A172 (cell line): ENCODE measurements around the gene MTF1. TPM values are rescaled to one million over a fixed set of nuclear protein-coding genes. Genes with fewer than 3 reads are reported as not detected.
A peak's percentile ranks its signal among the peaks of the same experiment; 100 is the strongest.
"Not testable (repeated sequence)": the region's sequence is repeated elsewhere in the genome, so short reads cannot be mapped to it uniquely, and the experiment has no call there.

Experiments used
- DNase-seq: peaks from one replicate; pipeline ENCODE4 v3.0.0-alpha.2; 2015; ENCODE audit warnings: low spot score
- total RNA-seq: library from RNA; depleted of rRNA; stranded (reverse); fragments of >200 nt; shearing (Covaris generic); gene quantifications from 2 replicates; pipeline ENCODE4 v1.2.3, GENCODE V29; 2014; rRNA removed

MTF1 gene
- 0.69 and 3.2 TPM in 2 replicates for total RNA-seq

- DNase-seq = peak; percentile 90
These were observed at the start of gene MTF1 for GRCh38 chr1:37859507-37860345. Gene MTF1, minus strand, starts transcription at chr1:37859592. Its CDS starts 1,934 bp downstream, at chr1:37857658.

- not testable (repeated sequence) for DNase-seq
These were observed 49.1 kb upstream of the MTF1 start for GRCh38 chr1:37908531-37908930.

- DNase-seq = not testable (repeated sequence)
These were observed 48.2 kb upstream of the MTF1 start for GRCh38 chr1:37907416-37908125.

- DNase-seq = not testable (repeated sequence)
These were observed 47.2 kb upstream of the MTF1 start for GRCh38 chr1:37906591-37906990.

- DNase-seq = no peak
These were observed 46.3 kb upstream of the MTF1 start for GRCh38 chr1:37905727-37906126.

GRCh38 chr1:37903921-37904320 is 44.5 kb upstream of the MTF1 start:
- not testable (repeated sequence) for DNase-seq

- no peak for DNase-seq
These were observed 43.6 kb upstream of the MTF1 start for GRCh38 chr1:37902983-37903382.

GRCh38 chr1:37901893-37902225 is 42.5 kb upstream of the MTF1 start:
- DNase-seq = no peak

- DNase-seq = no peak
These were observed 42.0 kb upstream of the MTF1 start for GRCh38 chr1:37901191-37901892.

- DNase-seq = not testable (repeated sequence)
These were observed 38.2 kb upstream of the MTF1 start for GRCh38 chr1:37897563-37897962.

GRCh38 chr1:37893673-37894072 is 34.3 kb upstream of the MTF1 start:
- DNase-seq = no peak

- DNase-seq = no peak
These were observed 33.0 kb upstream of the MTF1 start for GRCh38 chr1:37892151-37893047.

- peak; percentile 23 for DNase-seq
These were observed 31.1 kb upstream of the MTF1 start for GRCh38 chr1:37890378-37891014.

- DNase-seq = no peak
These were observed 28.8 kb upstream of the MTF1 start for GRCh38 chr1:37888022-37888700.

GRCh38 chr1:37884145-37884544 is 24.8 kb upstream of the MTF1 start:
- DNase-seq = no peak

- no peak for DNase-seq
These were observed 24.3 kb upstream of the MTF1 start for GRCh38 chr1:37883671-37884070.

GRCh38 chr1:37879865-37880264 is 20.5 kb upstream of the MTF1 start:
- DNase-seq = no peak

GRCh38 chr1:37878071-37878470 is 18.7 kb upstream of the MTF1 start:
- DNase-seq = no peak

- DNase-seq = no peak
These were observed 16.4 kb upstream of the MTF1 start for GRCh38 chr1:37875833-37876232.

- DNase-seq = no peak
These were observed 13.3 kb upstream of the MTF1 start for GRCh38 chr1:37872692-37873091.
